AG09319 (cell line): ENCODE measurements around the gene TUBA1C.
"Not testable (repeated sequence)": the region's sequence is repeated elsewhere in the genome, so short reads cannot be mapped to it uniquely, and the experiment has no call there.

Experiments
- DNase-seq: peaks from one replicate; pipeline ENCODE4 v3.0.0-alpha.2; 2010; ENCODE audit warnings: low read depth; ENCODE audit errors: extremely low read depth
- CTCF ChIP-seq: IDR thresholded peaks from 2 replicates; pipeline ENCODE4 v1.5.1; 2011; ENCODE audit warnings: low read depth, mild to moderate bottlenecking, inconsistent platforms, low read length, moderate library complexity

The TUBA1C gene

GRCh38 chr12:49233842-49234526 lies 30.9 kb upstream of the TUBA1C start:
- no peak for DNase-seq
- TF ChIP-seq CTCF, result no peak

GRCh38 chr12:49236423-49236822 lies 28.5 kb upstream of the TUBA1C start:
- no peak for DNase-seq
- TF ChIP-seq CTCF, result no peak

GRCh38 chr12:49243631-49244030 lies 21.3 kb upstream of the TUBA1C start:
- DNase-seq, result no peak
- TF ChIP-seq CTCF, result no peak

GRCh38 chr12:49244176-49244575 lies 20.7 kb upstream of the TUBA1C start:
- no peak for TF ChIP-seq CTCF
- no peak for DNase-seq

- TF ChIP-seq CTCF, result no peak
- no peak for DNase-seq
Observed at GRCh38 chr12:49251357-49251756, 13.5 kb upstream of the TUBA1C start.

GRCh38 chr12:49253033-49253623 lies 11.8 kb upstream of the TUBA1C start:
- DNase-seq, result no peak
- TF ChIP-seq CTCF, result no peak

GRCh38 chr12:49255456-49255855 lies 9.4 kb upstream of the TUBA1C start:
- not testable (repeated sequence) for DNase-seq
